Right lobe of liver (tissue), 6 donors: ENCODE measurements around the gene ARPC5. TPM values are rescaled to one million over a fixed set of nuclear protein-coding genes. Genes with fewer than 3 reads are reported as not detected.

Experiments used
- ATAC-seq, 4 donors: fragments of 200-7000 bp; cut with Tn5 transposase; one replicate each; pipeline ENCODE4 v1.9.1; 2020; ENCODE audit warnings: mild to moderate bottlenecking in 4 of 4, moderate library complexity in 4 of 4
- DNase-seq, 3 donors: peaks; one replicate each; pipeline ENCODE4 v3.0.0-alpha.2; 2020
- H3K27ac ChIP-seq, 3 donors: fragments of 200-600 bp; one replicate each; pipeline ENCODE4 v1.8.0; 2022
- H3K27me3 ChIP-seq, 2 donors: fragments of 200-600 bp; one replicate each; pipeline ENCODE4 v1.8.0; 2022
- H3K36me3 ChIP-seq, 4 donors: fragments of 200-600 bp; sonication (generic) in 1 of 4; one replicate each; pipeline versions ENCODE4 v1.5.1 to v1.8.0; 2017 to 2022; ENCODE audit warnings: control low read depth in 1 of 4
- H3K4me1 ChIP-seq, 4 donors: fragments of 200-600 bp; sonication (generic) in 1 of 4; one replicate each; pipeline versions ENCODE4 v1.5.1 to v1.8.0; 2017 to 2022; ENCODE audit warnings: control low read depth in 1 of 4
- H3K4me3 ChIP-seq, 3 donors: fragments of 200-600 bp; one replicate each; pipeline ENCODE4 v1.8.0; 2022
- H3K9me3 ChIP-seq, 4 donors: fragments of 200-600 bp; sonication (generic) in 1 of 4; one replicate each; pipeline versions ENCODE4 v1.5.1 to v1.8.0; 2017 to 2022; ENCODE audit warnings: control low read depth in 1 of 4
- CTCF ChIP-seq, 4 donors: fragments of 200-600 bp in 3 of 4; fragments of 450-650 bp in 1 of 4; IDR thresholded peaks; one replicate each; pipeline versions ENCODE4 v1.5.1 to v1.8.0; 2016 to 2022; ENCODE audit warnings: antibody characterized with exemption in 4 of 4, mild to moderate bottlenecking in 2 of 4
- POLR2A ChIP-seq: fragments of 450-650 bp; IDR thresholded peaks from one replicate; pipeline ENCODE4 v1.6.1; 2017; ENCODE audit warnings: antibody characterized with exemption, mild to moderate bottlenecking
- WGBS: methylation state at CpG from one replicate; pipeline ENCODE4 v1.1.6; 2018; ENCODE audit warnings: low coverage, low lambda C conversion rate; ENCODE audit not compliant: insufficient coverage; ENCODE audit errors: missing lambda C conversion rate; 5-methylcytosine and 5-hydroxymethylcytosine counted together
- intact Hi-C, 2 donors: fragments of 100-400 bp; cut with DNase I; formaldehyde crosslinking; loops; one replicate each; pipeline versions ENCODE4 v1.11.2 to v1.14.1; 2022
- total RNA-seq, 6 experiments: library from RNA; depleted of rRNA in 2 of 6; stranded (reverse); fragments of >200 nt in 2 of 6; fragmentation: NEBNext Ultra II Directional in 3 of 6; extraction: Animal tissue kit (Norgen Biotek cat#: 25700) in 3 of 6; gene quantifications; one replicate each; pipeline versions ENCODE4 v1.1.0 to v1.2.4, GENCODE V29; 2016 to 2023
- donor health status: DM: no; HTN: yes; CAD: no.
- donor health status: DM: no; HTN: no; CAD: no.
- donor health status: DM: no; HTN: no; CAD: no.
- donor health status: DM: no; HTN: yes; CAD: no.
- donor health status: DM: no; HTN: yes; CAD: no.

Gene ARPC5
- total RNA-seq, 6 experiments from 2014 or later, result 23.6 to 70.5 (median 41.3) TPM

- intact Hi-C loops, result loop anchor here in 1 of 2 donors (5.0 kb wide), 1 partner anchor 242 kb away; no protein-coding TSS in a partner anchor
- peak; percentile 9 to 52 (median 36) for ATAC-seq
- Histone ChIP-seq H3K27ac (peak overlapping the region in 2 of 3 donors; percentile 10 to 39), H3K4me1 (peaks cover 0 to 16% (median 0%) of the 10 kb centered on the region in 4 donors), H3K9me3 (no peaks in the 10 kb centered on the region), H3K4me3 (no peak overlapping the region), H3K36me3 (no peaks in the 10 kb centered on the region), H3K27me3 (no peaks in the 10 kb centered on the region)
- TF ChIP-seq CTCF (IDR thresholded peaks at IDR 0.05), result no peak
- no peak for TF ChIP-seq POLR2A
- peak in 2 of 3 donors; percentile 26 to 62 for DNase-seq
- WGBS, result 64% methylated on average over 3 of the region's 8 CpGs
Measured at GRCh38 chr1:183604815-183605214, 30.8 kb downstream of the ARPC5 start.

GRCh38 chr1:183604038-183604808 lies 31.4 kb downstream of the ARPC5 start:
- WGBS, result 61% methylated on average over 8 of the region's 10 CpGs
- Histone ChIP-seq H3K9me3 (no peaks in the 10 kb centered on the region), H3K36me3 (no peaks in the 10 kb centered on the region), H3K4me1 (peaks cover 0 to 16% (median 0%) of the 10 kb centered on the region in 4 donors), H3K27me3 (no peaks in the 10 kb centered on the region), H3K4me3 (no peak overlapping the region), H3K27ac (peak overlapping the region in 2 of 3 donors; percentile 10 to 39)
- ATAC-seq (peak; percentile 6 to 52 (median 34)), DNase-seq (peak in 2 of 3 donors; percentile 60 to 76)
- intact Hi-C loops, result no loop called here
- TF ChIP-seq CTCF (IDR thresholded peaks at IDR 0.05) (no peak), POLR2A (no peak)

GRCh38 chr1:183602510-183602909 lies 33.1 kb downstream of the ARPC5 start:
- Histone ChIP-seq H3K27me3 (no peaks in the 10 kb centered on the region), H3K4me3 (no peak overlapping the region), H3K9me3 (no peaks in the 10 kb centered on the region), H3K27ac (no peak overlapping the region), H3K36me3 (no peaks in the 10 kb centered on the region), H3K4me1 (peaks cover 0 to 16% (median 0%) of the 10 kb centered on the region in 4 donors)
- TF ChIP-seq POLR2A (no peak), CTCF (IDR thresholded peaks at IDR 0.05) (no peak)
- DNase-seq (no peak), ATAC-seq (no peak)
- intact Hi-C loops, result no loop called here
- no CpG with 5 or more reads among the region's 1 CpG for WGBS

- H3K27ac ChIP-seq, result no peak overlapping the region
- H3K4me3 ChIP-seq, result no peak overlapping the region
- DNase-seq, result no peak
- no peaks in the 10 kb centered on the region for H3K36me3 ChIP-seq
- TF ChIP-seq POLR2A, result no peak
- no peak for TF ChIP-seq CTCF (IDR thresholded peaks at IDR 0.05)
- no peak for ATAC-seq
- intact Hi-C loops, result no loop called here
- H3K27me3 ChIP-seq, result no peaks in the 10 kb centered on the region
- peaks cover 0 to 16% (median 0%) of the 10 kb centered on the region in 4 donors for H3K4me1 ChIP-seq
- WGBS, result 94% methylated on average over 3 of the region's 3 CpGs
- no peaks in the 10 kb centered on the region for H3K9me3 ChIP-seq
Measured at GRCh38 chr1:183600634-183601033, 34.9 kb downstream of the ARPC5 start.
